GM10847 (cell line): Measurements from ENCODE around the gene THEMIS2.

Experiments used
- POLR2A ChIP-seq: IDR thresholded peaks from 2 replicates; pipeline ENCODE4 v1.6.1; 2011; ENCODE audit not compliant: insufficient read length; ENCODE audit errors: extremely low read depth

Gene THEMIS2

DNA sequence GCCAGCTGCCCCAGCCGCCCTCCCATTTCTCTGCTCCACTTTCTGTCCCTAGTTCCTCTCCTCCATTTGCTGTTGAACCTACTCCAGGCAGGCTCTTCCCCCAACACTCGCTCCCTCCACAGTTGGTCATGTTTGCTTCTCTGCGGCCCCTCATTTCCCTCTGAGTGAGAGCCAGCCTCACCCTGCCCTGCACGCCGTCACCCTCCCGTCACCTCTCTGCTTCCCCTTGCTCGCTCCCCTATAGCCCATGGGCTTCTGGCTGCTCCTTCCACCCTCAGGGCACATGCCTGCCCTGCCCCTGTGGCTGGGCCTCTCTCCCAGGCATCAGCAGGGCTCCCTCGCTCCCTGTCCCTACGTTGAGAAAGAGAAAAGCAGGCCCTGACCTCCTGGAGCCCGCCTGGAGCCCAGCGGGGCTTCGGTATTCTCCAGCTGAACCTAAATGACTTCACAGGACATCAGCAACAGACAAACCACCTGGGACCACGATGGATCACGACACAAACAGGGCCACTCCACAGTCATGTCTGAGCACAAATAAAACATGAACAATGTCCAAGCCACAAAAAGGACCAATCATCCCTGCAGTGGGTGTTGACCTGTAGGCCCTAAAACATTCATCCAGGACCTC lies 13.3 kb upstream of the THEMIS2 start:
- TF ChIP-seq POLR2A: no peak

DNA sequence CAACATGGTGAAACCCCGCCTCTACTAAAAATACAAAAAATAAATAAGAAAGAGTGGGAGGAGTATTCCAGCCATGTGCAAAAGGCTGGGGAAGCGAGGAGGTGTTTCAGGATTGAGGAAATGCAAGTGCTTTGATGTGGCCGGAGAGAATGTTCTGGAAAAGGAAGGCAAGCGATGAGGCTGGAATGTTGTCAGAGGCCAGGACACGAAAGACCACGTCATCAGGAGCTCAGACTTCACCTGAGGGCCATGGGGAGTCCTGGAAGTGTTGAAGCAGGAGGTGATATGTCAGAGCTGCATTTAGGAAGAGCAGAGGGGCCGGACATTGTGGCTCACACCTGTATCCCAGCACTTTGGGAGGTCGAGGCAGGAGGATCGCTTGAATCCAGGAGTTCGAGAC lies 10.9 kb upstream of the THEMIS2 start:
- TF ChIP-seq POLR2A: no peak

DNA sequence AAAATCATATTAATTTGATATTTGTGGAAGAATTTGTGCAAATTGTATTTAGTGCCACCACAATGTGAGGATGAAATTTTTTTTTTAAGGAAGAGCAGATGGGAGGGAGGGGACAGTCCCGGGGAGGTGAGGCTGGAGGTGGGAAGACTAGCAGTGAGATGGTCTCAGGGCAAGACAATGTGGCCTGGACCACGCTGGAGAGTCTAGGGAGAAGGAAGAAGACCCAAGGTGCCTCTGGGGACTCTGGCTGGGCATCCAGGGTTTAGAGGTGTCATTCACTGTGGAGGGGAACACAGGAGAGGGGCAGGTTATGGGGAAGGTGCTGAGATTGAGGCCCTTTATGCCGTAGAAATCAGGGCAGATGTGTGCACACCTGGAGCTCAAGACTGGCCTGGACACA lies 10.3 kb upstream of the THEMIS2 start:
- TF ChIP-seq POLR2A: no peak

DNA sequence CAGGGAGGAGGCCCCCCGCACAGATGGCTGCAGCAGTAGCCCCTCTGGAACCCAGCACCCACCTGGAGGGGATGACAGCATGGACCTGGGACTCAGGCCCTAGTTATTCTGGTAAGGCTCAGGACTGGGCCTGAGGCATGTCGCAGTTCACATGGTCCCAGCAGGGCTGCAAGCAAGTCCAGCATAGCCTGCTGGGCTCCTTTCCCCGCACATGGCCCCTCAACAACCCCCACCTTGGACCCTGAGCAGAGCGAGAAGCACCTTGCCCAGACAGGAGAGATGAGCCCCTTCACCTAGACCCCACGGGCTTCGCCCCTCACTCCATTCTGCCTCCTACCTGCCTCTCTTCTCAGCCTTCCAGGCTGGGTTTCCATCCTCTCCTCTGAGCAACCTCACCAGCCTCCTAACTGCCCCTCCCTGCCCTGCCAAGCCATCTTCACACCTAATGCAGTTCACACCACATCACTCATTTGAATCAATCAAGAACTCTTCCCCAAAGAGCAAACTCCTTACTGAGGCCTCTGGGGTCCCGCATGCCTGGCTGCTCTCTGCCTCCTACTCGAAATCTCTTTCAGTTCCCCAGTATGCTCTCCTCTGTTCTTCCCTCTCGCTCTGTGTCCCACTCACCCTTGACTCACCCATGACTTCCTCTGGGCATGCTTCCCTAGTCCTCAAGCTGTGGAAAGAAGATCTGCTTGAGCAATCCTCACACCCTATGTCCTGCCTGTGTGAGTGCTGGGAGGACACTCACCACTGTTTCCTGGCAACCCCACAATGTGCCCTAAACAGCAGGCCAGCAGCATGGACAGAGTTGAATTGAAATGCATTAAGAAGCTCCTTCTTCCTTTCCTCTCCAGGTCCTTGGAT lies 9.4 kb upstream of the THEMIS2 start:
- no peak for TF ChIP-seq POLR2A

DNA sequence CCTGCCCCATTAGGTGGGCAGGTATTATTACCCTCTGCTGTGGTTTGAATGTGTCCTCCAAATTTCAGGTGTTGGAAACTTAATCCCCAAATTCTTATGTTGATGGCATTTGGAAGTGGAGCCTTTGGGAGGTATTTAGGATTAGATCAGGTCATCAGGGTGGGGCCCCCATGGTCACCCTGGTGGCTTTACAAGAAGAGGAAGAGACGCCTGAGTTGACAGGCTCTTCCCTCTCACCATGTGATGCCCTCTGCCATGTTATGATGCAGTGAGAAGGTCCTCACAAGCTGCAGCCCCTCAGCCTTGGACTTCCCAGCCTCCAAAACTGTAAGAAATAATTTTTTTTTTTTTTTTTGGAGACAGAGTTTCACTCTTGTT lies 8.8 kb upstream of the THEMIS2 start:
- TF ChIP-seq POLR2A: no peak

DNA sequence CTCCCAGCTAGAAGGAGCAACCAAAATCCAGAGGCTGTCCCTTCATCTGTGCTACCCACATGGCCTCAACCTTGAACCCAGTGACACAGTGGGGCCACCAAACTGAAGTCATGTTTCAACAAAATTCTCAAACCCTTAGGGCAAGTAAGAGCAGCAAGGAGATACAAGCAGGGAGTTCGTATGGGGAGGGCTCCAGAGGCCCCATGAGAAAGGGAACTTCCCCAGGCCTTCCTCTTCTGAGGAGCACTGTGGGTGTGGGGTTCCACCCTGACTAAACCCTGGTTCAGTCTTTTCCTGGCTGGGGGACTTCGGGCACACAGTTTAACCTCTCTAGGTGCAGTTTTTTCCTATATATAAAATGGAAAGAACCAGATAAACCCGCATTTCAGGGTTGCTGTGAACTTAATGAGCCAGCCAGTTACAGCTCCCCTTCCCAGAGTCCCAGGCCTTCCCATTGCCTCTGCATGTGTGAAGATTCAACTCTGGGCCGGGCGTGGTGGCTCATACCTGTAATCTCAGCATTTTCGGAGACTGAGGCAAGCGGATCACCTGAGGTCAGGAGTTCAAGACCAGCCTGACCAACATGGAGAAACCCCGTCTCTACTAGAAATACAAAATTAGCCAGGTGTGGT lies 8.0 kb upstream of the THEMIS2 start:
- no peak for TF ChIP-seq POLR2A

DNA sequence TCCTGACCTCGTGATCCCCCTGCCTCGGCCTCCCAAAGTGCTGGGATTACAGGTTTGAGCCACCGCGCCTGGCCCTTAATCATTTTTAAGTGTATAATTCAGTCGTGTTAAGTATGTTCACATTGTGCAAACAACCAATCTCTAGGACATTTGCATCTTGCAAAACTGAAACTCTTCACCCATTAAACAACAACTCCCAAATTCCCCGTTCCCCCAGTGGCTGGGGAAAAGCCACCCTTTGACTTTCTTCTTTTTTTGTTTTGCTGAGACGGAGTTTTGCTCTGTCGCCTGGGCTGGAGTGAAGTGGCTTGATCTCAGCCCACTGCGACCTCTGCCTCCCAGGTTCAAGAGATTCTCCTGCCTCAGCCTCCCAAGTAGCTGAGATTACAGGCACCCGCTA lies 6.5 kb upstream of the THEMIS2 start:
- TF ChIP-seq POLR2A: no peak

DNA sequence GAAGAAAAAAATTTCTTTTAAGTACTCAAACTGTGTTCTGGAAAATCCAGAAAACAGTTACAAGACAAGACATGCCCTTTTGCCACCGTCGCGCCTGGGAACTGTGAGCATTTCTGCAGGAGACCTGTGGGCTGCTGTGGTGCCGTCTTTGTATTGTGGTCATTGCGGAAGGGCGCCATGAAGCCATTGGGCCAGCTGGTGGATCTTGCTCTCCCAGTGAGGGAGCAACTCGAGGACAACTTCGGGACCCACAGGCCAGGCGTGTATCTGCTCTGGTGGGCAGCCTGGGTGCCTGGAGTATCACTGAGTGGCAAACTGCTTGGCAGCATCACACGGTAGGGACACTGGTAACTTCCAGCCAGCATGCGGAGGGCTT lies 3.8 kb upstream of the THEMIS2 start:
- TF ChIP-seq POLR2A: no peak

DNA sequence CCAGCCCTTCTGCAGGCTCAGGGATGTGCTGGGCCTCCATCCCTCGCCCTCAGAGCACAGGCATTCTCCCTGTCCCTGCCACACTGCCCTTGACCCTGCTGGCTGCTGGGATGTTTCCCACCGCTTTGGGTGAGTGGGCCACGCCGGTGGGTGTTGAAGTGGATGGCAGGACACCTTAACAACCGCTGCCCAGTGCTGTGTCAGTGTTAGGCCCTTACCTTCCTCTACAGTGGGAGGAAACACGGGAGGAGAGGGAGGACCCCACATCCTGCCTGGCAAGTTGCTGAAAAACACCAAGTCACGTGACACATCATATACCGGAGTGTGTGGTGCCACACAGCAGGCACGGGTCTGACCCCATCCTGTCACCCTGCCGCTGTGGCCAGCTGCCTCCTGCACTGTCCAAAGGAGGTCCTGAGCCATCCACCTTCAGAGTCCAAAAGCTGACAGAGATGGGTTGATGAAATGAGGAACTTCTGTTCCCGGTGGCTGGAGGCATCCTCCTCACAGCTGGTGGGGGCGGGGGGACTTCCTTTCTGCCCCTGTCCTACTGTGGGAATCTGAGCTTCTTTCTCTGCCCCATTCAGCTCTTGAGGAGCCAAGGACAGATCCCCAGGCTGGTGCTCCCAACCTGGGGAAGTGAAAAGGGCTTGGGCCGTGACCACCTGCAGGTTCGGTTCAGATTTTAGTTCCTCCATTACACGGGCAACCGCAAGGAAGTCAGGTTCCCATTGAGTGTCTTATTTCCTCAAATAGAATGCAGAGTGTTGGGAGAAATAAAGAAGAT lies 3.2 kb upstream of the THEMIS2 start:
- peak; percentile 38 for TF ChIP-seq POLR2A

DNA sequence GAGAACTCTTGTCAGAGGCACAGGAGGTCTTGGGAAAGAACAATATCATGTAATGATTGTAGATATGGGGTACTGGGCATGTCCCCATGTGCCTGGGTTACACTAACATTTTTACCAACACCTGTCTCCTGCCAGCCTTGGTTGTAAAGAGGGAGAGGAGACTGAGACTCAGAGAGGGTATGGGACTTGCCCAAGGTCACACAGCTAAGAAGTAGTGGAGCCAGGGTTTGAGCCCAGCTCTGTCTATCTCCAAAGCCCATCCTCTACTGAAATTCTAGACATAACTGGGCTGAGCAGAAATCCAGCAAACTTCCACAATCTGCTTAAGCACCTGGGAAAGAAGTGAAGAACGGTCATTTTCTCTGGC lies 2.6 kb upstream of the THEMIS2 start:
- no peak for TF ChIP-seq POLR2A

DNA sequence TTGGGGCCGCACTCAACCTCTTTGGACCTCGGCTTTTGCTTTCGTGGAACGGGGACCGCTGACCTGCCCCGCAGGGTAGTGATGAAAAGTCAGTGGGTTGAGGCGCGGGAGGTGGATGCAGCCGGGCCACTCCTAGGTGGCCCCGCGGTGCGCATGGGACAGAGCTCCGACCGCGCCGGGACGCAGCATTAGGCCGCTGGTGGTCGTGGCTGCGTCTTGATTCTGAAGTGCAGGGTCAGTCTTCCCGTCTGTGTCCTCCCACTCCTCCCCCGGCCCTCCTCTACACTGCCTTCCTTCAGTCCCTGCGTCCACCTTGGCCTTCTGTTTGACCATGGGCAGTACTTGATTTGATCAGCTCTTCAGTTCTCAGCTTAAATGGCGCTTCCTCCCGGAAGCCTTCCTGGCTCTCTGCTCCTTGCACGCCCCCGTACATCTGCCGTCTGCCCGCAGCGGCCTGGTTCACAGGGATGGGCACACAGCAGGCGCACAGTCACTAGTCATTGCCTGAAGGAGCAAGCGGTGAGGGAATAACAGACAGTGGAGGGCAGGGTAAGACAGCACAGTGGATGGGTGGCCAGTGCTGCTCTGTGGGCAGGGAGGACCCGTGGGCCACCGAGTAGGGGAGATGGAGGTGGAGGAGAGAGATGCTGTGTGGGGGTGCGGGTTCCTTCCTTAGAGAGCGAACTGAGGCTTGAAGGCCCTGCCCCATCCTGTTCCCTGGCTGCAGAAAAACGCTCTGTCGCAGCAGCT lies 633 bp downstream of the THEMIS2 start:
- no peak for TF ChIP-seq POLR2A

DNA sequence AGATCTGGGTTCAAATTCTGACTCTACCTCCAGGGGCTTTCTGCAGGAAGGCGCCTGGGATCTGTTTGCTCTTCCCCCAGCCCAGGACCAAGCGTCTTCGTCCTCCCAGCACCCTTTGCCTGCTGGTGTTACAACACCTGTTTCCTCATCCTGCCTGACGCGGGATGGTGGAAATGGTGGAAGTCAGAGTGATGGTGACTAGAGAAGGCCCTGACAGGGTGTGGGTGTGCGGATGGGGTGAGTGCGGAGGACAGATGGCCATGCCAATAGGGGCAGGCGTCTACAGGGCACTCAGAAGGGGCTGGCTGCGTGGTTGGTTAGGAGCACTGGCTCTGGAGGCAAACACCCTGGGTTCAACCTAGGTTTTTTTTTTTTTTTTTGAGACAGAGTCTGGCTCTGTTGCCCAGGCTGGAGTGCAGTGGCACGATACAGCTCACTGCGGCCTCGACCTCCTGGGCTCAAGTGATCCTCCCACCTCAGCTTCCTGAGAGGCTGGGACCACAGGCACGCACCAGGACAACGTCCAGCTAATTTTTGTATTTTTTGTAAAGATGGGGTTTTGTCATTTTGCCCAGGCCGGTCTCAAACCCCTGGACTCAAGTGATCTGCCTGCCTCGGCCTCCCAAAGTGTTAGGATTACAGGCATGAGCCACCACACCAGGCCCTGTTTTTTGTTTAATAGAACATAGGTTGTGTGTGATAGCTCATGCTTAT lies 1.5 kb downstream of the THEMIS2 start:
- peak; percentile 6 for TF ChIP-seq POLR2A

DNA sequence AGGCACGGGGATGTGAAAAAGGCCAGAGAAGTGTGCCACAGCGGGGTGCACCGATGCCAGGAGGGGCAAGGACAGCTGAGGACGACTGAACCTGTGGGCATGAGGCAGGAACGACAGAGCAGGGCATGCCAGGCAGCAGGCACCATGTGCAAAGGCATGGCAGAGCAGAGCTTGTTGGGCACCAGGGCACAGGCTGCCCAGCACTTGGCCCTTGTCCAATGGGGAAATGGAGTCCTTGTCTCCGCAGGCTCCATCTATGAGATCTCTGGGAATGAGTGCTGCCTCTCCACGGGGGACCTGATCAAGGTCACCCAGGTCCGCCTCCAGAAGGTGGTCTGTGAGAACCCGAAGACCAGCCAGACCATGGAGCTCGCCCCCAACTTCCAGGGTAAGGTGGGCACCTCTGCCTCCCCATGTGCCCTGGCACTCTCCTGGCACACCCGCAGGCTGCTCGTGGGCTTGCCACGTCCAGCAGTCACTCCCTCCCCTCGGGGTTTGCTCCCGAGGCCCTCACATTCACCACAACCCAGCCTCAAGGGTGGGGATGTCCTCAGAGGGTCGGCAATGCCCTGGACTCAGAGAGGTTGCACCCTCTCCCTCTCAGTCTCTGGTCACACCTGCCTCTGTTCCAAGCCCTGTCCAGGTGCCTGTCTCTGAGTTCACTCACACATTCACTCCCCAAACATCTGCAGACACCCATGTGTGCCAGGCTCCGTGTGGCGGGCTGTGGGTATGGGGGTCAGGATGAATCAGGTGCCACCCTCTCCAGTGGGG lies 4.2 kb downstream of the THEMIS2 start:
- TF ChIP-seq POLR2A: no peak

DNA sequence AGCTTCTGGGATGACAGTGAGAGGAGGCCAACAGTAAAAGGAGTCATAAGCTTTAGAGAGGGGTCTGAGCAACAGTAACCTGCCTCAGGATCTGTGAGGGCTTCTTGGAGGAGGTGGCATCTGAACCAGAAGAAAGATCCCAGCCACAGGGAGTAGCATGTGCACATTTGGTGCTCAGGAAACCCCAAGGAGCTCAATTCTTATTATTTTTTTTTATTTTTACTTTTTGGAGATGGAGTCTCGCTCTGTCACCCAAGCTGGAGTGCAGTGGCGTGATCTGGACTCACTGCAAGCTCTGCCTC lies 4.7 kb downstream of the THEMIS2 start:
- no peak for TF ChIP-seq POLR2A
